ENCODE results near the gene ERG.
A peak's percentile ranks its signal among the peaks of the same experiment; 100 is the strongest.

ERG gene

DNA sequence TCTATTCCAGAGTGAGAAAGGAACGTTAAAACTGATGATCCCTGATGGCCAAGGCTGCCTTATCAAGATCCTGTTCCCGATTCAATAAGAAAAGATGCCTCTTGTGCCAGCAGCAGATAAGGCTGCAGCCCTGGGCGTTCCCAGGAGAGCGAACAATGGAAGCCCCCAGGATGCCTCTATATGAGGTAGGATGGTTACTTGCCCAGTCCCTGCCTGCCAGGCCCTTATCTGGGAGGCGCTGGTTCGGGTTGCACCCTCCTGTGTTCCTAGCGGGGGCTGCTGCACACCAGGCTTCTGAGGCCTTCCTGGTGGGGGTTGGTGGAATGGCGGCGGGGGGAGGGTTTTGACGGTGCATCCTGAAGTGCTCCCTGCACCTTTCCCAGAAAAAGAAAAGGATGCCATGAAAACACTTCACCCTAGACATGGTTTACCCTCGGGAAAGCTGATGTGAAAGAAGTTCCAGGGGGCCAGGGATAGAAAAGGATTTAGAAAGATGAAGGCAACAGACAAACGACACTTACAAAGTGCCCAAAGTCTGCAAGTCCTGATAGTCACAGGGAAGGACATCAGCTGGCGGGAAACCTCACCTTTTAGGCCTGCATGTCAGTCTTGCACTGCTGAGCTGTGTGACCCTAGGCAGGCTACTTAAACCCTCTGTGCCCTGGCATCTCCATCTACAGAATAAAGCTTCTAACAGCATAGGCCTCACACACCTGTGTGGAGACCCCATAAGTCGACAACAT, 141.2 kb downstream of the ERG start:
- no peak for DNase-seq (ENCODE audit: low read depth)

DNA sequence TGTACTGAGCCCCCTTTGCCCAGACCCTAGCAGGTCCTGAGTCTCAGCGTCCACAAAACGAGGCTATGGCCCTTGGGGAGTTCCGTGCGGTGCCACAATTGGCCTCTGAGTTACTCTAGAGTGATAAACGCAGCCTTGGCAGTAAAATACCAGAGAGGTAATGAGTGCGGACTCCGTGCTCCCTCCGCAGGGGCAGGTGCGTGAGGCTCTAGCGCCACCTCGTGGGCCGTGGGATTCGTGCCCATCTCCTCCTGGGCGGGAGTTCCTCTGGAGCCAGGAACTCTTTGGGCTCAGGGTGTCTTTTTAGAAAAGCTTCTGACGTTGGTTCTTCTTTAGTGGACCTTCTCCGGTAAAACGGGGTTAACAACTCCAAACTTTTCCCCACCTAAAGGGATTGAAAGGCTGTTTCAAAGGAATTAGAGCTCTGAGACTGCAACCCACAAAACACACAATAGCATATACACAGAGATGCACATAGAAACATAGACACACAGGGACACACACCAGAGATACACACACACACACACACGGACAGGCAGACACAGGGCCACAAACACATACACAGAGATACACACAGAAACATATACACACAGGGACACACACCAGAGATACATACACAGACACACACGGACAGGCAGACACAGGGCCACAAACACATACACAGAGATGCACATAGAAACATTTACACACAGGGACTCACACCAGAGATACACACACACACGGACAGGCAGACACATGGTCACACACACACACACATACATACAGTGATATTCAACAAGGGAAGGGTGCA, 142.1 kb downstream of the ERG start:
- peak; percentile 81 for DNase-seq (ENCODE audit: low read depth)

DNA sequence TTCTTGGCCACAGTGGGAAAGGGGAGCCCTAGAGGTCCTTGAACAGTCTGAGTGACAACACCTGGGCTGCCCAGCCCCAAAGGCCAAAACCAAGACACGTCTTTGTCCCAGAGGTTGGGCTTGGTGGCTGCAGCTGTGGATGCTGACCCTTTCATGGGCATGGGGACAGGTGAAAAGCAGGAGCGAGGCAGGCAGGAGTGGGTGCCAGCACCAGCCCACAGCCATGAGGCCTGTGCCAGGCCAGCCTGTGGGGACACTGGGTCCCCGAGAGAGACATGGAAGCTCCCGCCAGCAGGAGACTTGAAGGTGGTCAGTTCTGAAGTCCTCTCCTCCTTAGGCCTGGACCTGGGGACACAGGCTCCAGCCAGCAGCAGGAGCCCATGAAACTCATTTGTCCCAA, 142.9 kb downstream of the ERG start:
- DNase-seq (ENCODE audit: low read depth), result no peak

- no peak for DNase-seq (ENCODE audit: low read depth)
Observed at GRCh38 chr21:38354746-38355145, 143.5 kb downstream of the ERG start.

DNA sequence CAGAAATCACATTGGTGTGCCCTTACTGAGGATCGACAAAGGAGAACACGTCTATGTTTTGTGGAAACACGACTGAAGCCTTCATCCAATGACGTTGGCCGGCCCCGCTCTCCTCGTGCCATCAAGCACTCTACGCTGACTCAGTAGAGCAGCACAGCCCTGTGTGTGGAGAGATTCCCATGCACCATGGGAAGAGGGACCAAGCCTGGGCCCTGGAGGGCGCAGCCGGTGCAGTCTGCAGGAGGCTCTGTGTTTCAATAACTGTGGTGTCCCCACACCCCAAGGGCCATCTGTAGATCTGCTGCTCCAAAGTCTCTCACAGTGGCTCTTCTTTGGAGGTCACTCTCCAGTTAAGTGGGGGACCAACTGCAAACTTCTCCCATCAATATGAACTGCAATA, 144.0 kb downstream of the ERG start:
- DNase-seq (ENCODE audit: low read depth), result no peak

- DNase-seq (ENCODE audit: low read depth), result peak; percentile 81
Observed at GRCh38 chr21:38352536-38353219, 145.6 kb downstream of the ERG start.

GRCh38 chr21:38351961-38352521, 146.2 kb downstream of the ERG start:
- DNase-seq (ENCODE audit: low read depth), result peak; percentile 82

- DNase-seq (ENCODE audit: low read depth), result no peak
Observed at GRCh38 chr21:38351176-38351959, 146.9 kb downstream of the ERG start.

DNA sequence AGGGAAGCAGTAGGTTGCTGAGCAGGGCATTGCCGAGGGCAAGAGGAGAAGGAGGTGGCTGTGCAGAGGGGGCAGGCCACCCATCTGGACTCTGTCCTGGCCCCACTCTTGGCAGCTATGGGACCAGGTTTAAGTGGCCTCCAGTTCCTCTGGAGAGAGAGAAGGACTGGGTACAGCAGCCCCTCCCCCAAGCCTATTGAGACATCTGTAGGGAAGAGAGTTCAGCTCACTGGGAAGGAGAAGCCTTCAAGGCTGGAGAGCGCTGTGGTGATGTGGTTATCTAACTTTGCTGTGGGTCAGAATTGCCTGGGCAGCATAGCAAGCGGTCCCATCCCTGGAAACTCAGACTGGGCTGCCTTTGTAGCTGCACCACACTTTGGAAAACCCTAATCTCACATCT, 147.6 kb downstream of the ERG start:
- DNase-seq (ENCODE audit: low read depth), result no peak

DNA sequence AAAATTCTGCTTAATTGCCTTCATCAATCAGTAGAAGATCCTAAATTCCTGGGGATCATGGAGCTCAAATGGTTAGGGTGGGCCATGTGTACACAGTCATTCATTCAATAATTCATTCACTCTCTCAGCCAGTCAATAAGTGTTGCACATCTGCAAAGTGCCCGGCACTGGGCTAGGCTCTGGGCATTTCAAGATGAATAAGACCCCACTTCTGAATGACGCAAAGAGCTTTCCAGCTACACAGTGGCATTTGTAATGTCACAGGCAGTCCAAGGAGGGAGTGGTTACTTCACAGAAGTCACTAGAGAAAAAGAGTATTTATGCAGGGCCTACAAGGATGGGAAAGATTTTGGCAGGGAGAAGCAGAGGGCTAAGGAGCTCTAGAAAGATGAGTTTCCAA, 148.3 kb downstream of the ERG start:
- no peak for DNase-seq (ENCODE audit: low read depth)

DNA sequence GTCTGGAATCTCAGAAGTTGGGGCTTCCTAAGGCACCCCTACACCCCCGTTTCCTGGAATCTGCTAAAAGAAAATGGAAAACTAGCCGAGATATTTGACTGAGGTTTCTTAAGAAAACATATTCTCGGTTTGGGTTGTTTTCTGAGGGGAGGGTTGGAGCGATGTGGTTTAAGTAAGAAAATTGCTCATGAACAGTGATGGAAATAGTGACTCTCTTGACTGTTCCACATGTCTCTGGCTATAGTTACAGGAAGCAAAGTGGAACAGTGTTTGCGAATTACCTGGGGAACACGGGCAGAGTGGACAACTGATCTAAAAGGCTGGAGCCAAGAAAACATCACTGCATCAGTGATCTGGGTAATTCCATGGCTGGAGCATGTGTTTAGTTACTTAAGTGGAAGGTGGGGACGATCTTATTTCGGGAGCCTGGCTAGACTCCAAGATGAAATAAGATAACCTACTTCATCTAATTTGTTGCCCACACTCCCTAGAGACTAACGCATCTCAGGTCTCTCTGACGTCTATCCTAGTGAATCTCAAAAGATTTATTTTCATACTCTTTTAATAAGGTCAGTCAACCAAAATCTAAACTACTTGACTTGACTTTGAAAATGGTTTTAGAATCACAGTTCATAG, 149.0 kb downstream of the ERG start:
- no peak for DNase-seq (ENCODE audit: low read depth)

- no peak for DNase-seq (ENCODE audit: low read depth)
Observed at GRCh38 chr21:38346286-38346685, 152.0 kb downstream of the ERG start.

- DNase-seq (ENCODE audit: low read depth), result no peak
Observed at GRCh38 chr21:38343691-38344090, 154.6 kb downstream of the ERG start.

DNA sequence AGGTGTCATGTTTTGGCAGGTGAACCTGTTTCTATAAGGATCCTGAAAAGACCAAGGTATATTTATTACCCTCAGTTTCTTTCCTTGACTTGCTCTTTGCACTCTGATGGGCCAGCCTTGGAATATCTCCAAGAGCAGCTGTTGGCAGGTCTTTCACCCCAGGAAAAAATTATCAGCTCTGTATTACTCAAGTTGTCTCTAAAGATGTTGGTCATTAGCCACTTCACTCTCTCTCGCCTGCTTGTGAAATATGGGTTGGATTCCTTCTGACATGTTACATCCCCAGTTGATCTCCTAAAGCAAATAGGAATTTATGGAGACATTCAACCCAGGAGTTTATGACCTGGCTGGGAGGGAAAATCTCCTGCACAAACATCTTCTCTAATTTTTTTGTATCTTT, 155.5 kb downstream of the ERG start:
- no peak for DNase-seq (ENCODE audit: low read depth)

DNA sequence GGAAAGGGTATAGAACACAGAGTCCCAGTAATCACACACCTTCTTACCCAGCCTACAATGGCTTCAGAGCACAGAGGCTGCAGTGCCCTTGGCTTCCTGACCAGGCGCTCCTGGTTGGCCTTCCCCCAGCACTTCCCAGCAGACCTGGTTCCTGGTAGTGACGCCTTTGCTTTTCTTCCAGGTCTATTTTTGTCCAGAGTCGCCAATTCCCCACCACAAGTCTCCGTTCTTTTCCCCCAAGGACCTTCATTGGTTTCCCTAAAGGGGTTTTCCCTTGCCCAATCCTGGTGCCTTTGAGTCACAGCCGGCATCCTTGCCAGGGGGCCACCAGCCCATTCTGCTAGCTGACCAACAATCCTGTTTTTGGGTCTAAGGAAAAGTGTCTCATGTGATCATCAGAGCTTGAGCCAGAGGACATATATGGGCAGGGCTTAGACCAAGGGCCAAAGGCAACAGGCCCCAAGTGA, 156.7 kb downstream of the ERG start:
- DNase-seq (ENCODE audit: low read depth), result no peak

- no peak for DNase-seq (ENCODE audit: low read depth)
Observed at GRCh38 chr21:38340131-38340530, 158.1 kb downstream of the ERG start.

- no peak for DNase-seq (ENCODE audit: low read depth)
Observed at GRCh38 chr21:38337793-38338192, 160.5 kb downstream of the ERG start.

- DNase-seq (ENCODE audit: low read depth), result no peak
Observed at GRCh38 chr21:38334866-38335265, 163.4 kb downstream of the ERG start.

- peak; percentile 35 for DNase-seq (ENCODE audit: low read depth)
Observed at GRCh38 chr21:38333301-38334272, 164.7 kb downstream of the ERG start.

GRCh38 chr21:38330666-38331065, 167.6 kb downstream of the ERG start:
- DNase-seq (ENCODE audit: low read depth), result peak; percentile 25
